ENCODE results near the gene ARHGEF6. TPM values are rescaled to one million over a fixed set of nuclear protein-coding genes. Genes with fewer than 3 reads are reported as not detected.

ARHGEF6 gene
- total RNA-seq, 120 experiments from 2014 or later, result 17.3 to 41.6 (median 28.0) TPM

Other genes with a start within 250 kb of the ARHGEF6 start
- gene VGLL1, start 248.7 kb downstream of the ARHGEF6 start, total RNA-seq, result not detected
- gene CD40LG, start 132.8 kb downstream of the ARHGEF6 start, total RNA-seq, result under 1 TPM in 4 of 120 experiments, not detected in 116; 0.34 to 0.49 (median 0.36) TPM
- gene RBMX, start 99.8 kb upstream of the ARHGEF6 start, total RNA-seq, result 100 to 1,000 TPM in 114 of 120 experiments, 10 to 100 TPM in 6; 79.1 to 161 (median 117) TPM